ENCODE measurements around the gene ESR2. TPM values are rescaled to one million over a fixed set of nuclear protein-coding genes. Genes with fewer than 3 reads are reported as not detected.

ESR2 gene
- total and polyA plus RNA-seq, 2 of the 8 experiments (the other 6 are each of a cell fraction or from before 2014, with no cell fraction given), result 0.19 to 0.23 TPM

- TF ChIP-seq CHD7 (IDR thresholded peaks at IDR 0.05; ENCODE audit: insufficient replicate concordance, low read length) (no peak), EZH2 (IDR thresholded peaks at IDR 0.05; ENCODE audit: low read depth, low read length, severe bottlenecking) (no peak)
These were observed 119.0 kb downstream of the ESR2 start (continued) for GRCh38 chr14:64174922-64175782.
